ENCODE measurements around the gene MRS2. TPM values are rescaled to one million over a fixed set of nuclear protein-coding genes. Genes with fewer than 3 reads are reported as not detected.

MRS2 gene, protein sequence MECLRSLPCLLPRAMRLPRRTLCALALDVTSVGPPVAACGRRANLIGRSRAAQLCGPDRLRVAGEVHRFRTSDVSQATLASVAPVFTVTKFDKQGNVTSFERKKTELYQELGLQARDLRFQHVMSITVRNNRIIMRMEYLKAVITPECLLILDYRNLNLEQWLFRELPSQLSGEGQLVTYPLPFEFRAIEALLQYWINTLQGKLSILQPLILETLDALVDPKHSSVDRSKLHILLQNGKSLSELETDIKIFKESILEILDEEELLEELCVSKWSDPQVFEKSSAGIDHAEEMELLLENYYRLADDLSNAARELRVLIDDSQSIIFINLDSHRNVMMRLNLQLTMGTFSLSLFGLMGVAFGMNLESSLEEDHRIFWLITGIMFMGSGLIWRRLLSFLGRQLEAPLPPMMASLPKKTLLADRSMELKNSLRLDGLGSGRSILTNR
- total RNA-seq (17.2 and 21.1 TPM in 2 replicates), polyA plus RNA-seq (11.6 and 12.1 TPM in 2 replicates), polyA minus RNA-seq (9.8 and 11.1 TPM in 2 replicates), Bru-seq, nascent RNA (percentile 73 among the genes with signal in this experiment), BruChase-seq, experiment 1, labeled RNA remaining after a 6-hour chase (percentile 71 among the genes with signal in this experiment), BruChase-seq, experiment 2, labeled RNA remaining after a 2-hour chase (percentile 77 among the genes with signal in this experiment)
- 9.1 and 9.4 TPM in 2 replicates for polyA plus RNA-seq (2011; cell fraction: cytosol; rRNA removed)
- 12.1 and 14.8 TPM in 2 replicates for polyA plus RNA-seq (2011; cell fraction: nucleus; rRNA removed)
- 13.8 and 17.6 TPM in 2 replicates for polyA plus RNA-seq (2012)
- 25.1 TPM for polyA minus RNA-seq (2011; cell fraction: cytosol; rRNA and poly(A)+ RNA removed)
- polyA minus RNA-seq (2011; cell fraction: nucleus; rRNA and poly(A)+ RNA removed) = 6.1 and 6.8 TPM in 2 replicates
- long read RNA-seq, transcript MRS2-202 (10 exons, 1,740 nt) = minor isoform, 6 of 52 reads
- long read RNA-seq, transcript MRS2-203 (11 exons, 3,313 nt) = major isoform, 37 of 52 reads
- long read RNA-seq, partial matches to known transcripts = 6 of 52 reads
- long read RNA-seq, other reads (novel, unspliced or antisense) = 3 of 52 reads

DNA sequence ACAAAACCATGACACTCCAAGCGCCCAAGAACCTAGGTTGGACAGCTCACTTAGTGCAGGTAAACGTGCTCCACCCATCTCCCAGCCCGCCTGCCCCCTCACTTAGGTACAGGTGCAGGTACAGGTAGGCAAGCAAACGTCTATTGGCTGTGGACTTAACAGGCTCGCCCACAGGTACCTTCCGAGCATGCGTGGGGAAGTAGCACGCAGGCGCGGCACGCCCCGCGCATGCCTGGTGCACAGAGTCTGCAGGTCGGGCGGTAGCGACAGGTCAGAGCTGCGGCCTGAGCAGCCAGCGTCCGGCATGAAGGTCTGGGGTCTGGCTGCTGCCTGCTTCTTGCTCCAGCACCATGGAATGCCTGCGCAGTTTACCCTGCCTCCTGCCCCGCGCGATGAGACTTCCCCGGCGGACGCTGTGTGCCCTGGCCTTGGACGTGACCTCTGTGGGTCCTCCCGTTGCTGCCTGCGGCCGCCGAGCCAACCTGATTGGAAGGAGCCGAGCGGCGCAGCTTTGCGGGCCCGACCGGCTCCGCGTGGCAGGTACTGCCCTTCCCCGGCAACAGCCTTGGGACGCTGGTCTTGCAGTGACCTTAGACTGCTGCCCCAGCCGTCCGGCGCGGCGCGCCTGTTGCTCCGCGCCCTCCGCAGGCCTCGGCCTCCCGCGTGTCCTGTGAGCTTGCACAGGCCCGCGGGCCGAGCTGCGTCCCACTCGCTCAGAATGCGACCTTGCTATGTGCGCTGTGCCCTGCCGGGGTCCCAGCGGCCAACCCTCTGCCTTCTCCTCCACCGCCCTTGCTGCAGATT, at the start of gene MRS2:
Gene MRS2 (plus strand): TSS at position 240 of the 804 bp plus-strand sequence. CDS start 111 bp downstream, at position 351.
- no TSS peak for BruUV-seq (replicated peaks)
- intact Hi-C loops (cut with micrococcal nuclease) (loop anchor here (2.0 kb wide), 1 partner anchor 42 kb away; no protein-coding TSS in a partner anchor), dilution Hi-C loops (cut with MboI; ENCODE audit: extremely low pct_ligation_motif_present, low sequenced_read_pairs) (no loop called here)
- Histone ChIP-seq H3K4me2 (ENCODE audit: insufficient read depth, low read length) (peak within 1 kb of the TSS; percentile 57), H3K9me1 (replicated peaks; ENCODE audit: control insufficient read depth, extremely low read depth, insufficient read depth, low read length) (no peaks in the 10 kb centered on the region), H3K9me3 (replicated peaks; ENCODE audit: control insufficient read depth, insufficient read depth, low read length) (no peaks in the 10 kb centered on the region), H3K79me2 (ENCODE audit: control insufficient read depth, insufficient read depth, low read length) (peaks cover 5% of the 10 kb centered on the region), H2AFZ (ENCODE audit: low read depth, low read length) (peak within 1 kb of the TSS; percentile 33), H4K20me1 (replicated peaks; ENCODE audit: control insufficient read depth, extremely low read depth, insufficient read depth, low read length) (no peaks in the 10 kb centered on the region), H3K36me3 (ENCODE audit: control insufficient read depth in 2 of 2, extremely low read depth in 1 of 2, insufficient read depth in 2 of 2, low read length in 2 of 2) (peaks cover 0 to 2% of the 10 kb centered on the region in 2 experiments), H3K4me1 (ENCODE audit: control insufficient read depth, extremely low read depth, insufficient read depth, low read length) (peaks cover 7% of the 10 kb centered on the region), H3K27ac (ENCODE audit: insufficient read depth, low read depth, low read length) (no peak within 1 kb of the TSS), H3K27me3 (ENCODE audit: control insufficient read depth in 2 of 2, insufficient read depth in 2 of 2, low read length in 2 of 2) (peaks cover 8 to 14% of the 10 kb centered on the region in 2 experiments), H3K4me3 (replicated peaks in 1 of 3; ENCODE audit: insufficient read depth in 1 of 3, low read depth in 1 of 3, low read length in 3 of 3) (peak within 1 kb of the TSS; percentile 9 to 79 (median 59)), H3K9ac (replicated peaks; ENCODE audit: extremely low read depth, insufficient read depth, low read length) (peak within 1 kb of the TSS; percentile 37)
- no peak for FAIRE-seq
- POLR2A ChIA-PET = no interaction called here
- DNase-seq (ENCODE audit: low read depth, low spot score) = peak; percentile 84
- CTCF ChIA-PET = interaction anchor here (1.6 to 2.8 kb wide), 2 partner anchors 14 to 43 kb away, joined by 6 to 19 read pairs; no protein-coding TSS in a partner anchor
- TF ChIP-seq GATA2 (IDR thresholded peaks at IDR 0.05; ENCODE audit: insufficient read depth, insufficient read length, low read depth, low read length) = no peak
- peak; percentile 87 for TF ChIP-seq POLR2A (IDR thresholded peaks at IDR 0.05; ENCODE audit: low read depth, low read length)
- no peak for TF ChIP-seq FOS (IDR thresholded peaks at IDR 0.05; ENCODE audit: borderline replicate concordance, insufficient read depth, low read length)
- TF ChIP-seq POLR2AphosphoS5 (IDR thresholded peaks at IDR 0.05; ENCODE audit: insufficient read depth, low read depth, low read length) = peak; percentile 69
- no peak for TF ChIP-seq EZH2 (IDR thresholded peaks at IDR 0.05; ENCODE audit: borderline replicate concordance, low read depth, low read length, severe bottlenecking)
- TF ChIP-seq MAX (IDR thresholded peaks at IDR 0.05; ENCODE audit: insufficient read depth, insufficient read length) = no peak
- no peak for TF ChIP-seq JUN (IDR thresholded peaks at IDR 0.05; ENCODE audit: borderline replicate concordance, insufficient read depth, insufficient read length, low read depth)
- TF ChIP-seq, protein P1, sequence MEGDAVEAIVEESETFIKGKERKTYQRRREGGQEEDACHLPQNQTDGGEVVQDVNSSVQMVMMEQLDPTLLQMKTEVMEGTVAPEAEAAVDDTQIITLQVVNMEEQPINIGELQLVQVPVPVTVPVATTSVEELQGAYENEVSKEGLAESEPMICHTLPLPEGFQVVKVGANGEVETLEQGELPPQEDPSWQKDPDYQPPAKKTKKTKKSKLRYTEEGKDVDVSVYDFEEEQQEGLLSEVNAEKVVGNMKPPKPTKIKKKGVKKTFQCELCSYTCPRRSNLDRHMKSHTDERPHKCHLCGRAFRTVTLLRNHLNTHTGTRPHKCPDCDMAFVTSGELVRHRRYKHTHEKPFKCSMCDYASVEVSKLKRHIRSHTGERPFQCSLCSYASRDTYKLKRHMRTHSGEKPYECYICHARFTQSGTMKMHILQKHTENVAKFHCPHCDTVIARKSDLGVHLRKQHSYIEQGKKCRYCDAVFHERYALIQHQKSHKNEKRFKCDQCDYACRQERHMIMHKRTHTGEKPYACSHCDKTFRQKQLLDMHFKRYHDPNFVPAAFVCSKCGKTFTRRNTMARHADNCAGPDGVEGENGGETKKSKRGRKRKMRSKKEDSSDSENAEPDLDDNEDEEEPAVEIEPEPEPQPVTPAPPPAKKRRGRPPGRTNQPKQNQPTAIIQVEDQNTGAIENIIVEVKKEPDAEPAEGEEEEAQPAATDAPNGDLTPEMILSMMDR (IDR thresholded peaks at IDR 0.05; ENCODE audit: extremely low read depth in 1 of 2, insufficient read depth in 1 of 2, low read depth in 1 of 2, low read length in 2 of 2) = no peak
